Measurements from ENCODE around the gene ANKMY1. TPM values are rescaled to one million over a fixed set of nuclear protein-coding genes. Genes with fewer than 3 reads are reported as not detected.

Gene ANKMY1
- total RNA-seq, 1 donor = 11.2 TPM

- Histone ChIP-seq H3K4me1 (ENCODE audit: insufficient read depth, low read length) (peaks cover 12% of the 10 kb centered on the region), H3K27me3 (ENCODE audit: insufficient read depth, low read length) (peaks cover 7% of the 10 kb centered on the region), H4K20me1 (ENCODE audit: insufficient read depth, low read length) (peaks cover 2% of the 10 kb centered on the region), H3K4me3 (ENCODE audit: insufficient read depth, low read length) (no peak overlapping the region), H2AFZ (ENCODE audit: low read length) (no peak overlapping the region), H3K9me3 (ENCODE audit: low read depth, low read length) (peaks cover under 1% of the 10 kb centered on the region), H3K79me2 (ENCODE audit: insufficient read depth, low read length) (no peaks in the 10 kb centered on the region), H3K4me2 (ENCODE audit: insufficient read depth, low read length) (no peak overlapping the region), H3K27ac (ENCODE audit: low read depth, low read length) (no peak overlapping the region), H3K36me3 (ENCODE audit: insufficient read depth, low read length) (no peaks in the 10 kb centered on the region)
- TF ChIP-seq, protein P1, sequence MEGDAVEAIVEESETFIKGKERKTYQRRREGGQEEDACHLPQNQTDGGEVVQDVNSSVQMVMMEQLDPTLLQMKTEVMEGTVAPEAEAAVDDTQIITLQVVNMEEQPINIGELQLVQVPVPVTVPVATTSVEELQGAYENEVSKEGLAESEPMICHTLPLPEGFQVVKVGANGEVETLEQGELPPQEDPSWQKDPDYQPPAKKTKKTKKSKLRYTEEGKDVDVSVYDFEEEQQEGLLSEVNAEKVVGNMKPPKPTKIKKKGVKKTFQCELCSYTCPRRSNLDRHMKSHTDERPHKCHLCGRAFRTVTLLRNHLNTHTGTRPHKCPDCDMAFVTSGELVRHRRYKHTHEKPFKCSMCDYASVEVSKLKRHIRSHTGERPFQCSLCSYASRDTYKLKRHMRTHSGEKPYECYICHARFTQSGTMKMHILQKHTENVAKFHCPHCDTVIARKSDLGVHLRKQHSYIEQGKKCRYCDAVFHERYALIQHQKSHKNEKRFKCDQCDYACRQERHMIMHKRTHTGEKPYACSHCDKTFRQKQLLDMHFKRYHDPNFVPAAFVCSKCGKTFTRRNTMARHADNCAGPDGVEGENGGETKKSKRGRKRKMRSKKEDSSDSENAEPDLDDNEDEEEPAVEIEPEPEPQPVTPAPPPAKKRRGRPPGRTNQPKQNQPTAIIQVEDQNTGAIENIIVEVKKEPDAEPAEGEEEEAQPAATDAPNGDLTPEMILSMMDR (IDR thresholded peaks at IDR 0.05; ENCODE audit: extremely low read depth, low read depth, low read length) = no peak
- DNase-seq (ENCODE audit: insufficient read length, low spot score, missing footprints) = no peak
Observed at GRCh38 chr2:240517342-240517741, 40.4 kb downstream of the ANKMY1 start.

DNA sequence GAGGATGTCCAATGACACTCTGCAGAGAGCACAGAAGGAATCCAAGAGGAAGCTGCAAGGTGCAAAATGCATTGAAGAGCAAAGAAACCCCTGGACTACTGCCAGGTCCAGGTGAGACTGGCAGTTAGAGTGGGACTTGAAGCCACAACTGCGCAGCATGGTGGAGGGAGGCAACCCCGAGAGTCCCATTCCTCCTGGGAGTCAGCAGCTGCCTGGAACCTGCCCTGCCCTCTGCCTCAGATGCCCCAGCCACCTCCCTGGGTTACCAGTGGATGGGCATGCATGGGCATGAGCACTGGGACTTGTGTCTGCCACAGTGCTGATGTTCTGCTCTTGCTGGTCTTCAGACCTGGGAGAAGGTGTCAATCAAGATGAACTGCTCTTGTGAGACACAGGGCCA is 43.2 kb downstream of the ANKMY1 start:
- Histone ChIP-seq H3K27me3 (ENCODE audit: insufficient read depth, low read length) (no peaks in the 10 kb centered on the region), H3K4me3 (ENCODE audit: insufficient read depth, low read length) (no peak overlapping the region), H4K20me1 (ENCODE audit: insufficient read depth, low read length) (peaks cover 2% of the 10 kb centered on the region), H3K27ac (ENCODE audit: low read depth, low read length) (no peak overlapping the region), H2AFZ (ENCODE audit: low read length) (no peak overlapping the region), H3K4me1 (ENCODE audit: insufficient read depth, low read length) (peaks cover 7% of the 10 kb centered on the region), H3K4me2 (ENCODE audit: insufficient read depth, low read length) (no peak overlapping the region), H3K79me2 (ENCODE audit: insufficient read depth, low read length) (no peaks in the 10 kb centered on the region), H3K9me3 (ENCODE audit: low read depth, low read length) (no peaks in the 10 kb centered on the region), H3K36me3 (ENCODE audit: insufficient read depth, low read length) (no peaks in the 10 kb centered on the region)
- TF ChIP-seq, protein P1 (IDR thresholded peaks at IDR 0.05; ENCODE audit: extremely low read depth, low read depth, low read length) = no peak
- DNase-seq (ENCODE audit: insufficient read length, low spot score, missing footprints) = peak; percentile 5

GRCh38 chr2:240513549-240514287 is 44.1 kb downstream of the ANKMY1 start:
- no peaks in the 10 kb centered on the region for H3K9me3 ChIP-seq (ENCODE audit: low read depth, low read length)
- peak overlapping the region; percentile 35 for H2AFZ ChIP-seq (ENCODE audit: low read length)
- no peak overlapping the region for H3K4me2 ChIP-seq (ENCODE audit: insufficient read depth, low read length)
- H3K4me1 ChIP-seq (ENCODE audit: insufficient read depth, low read length) = peaks cover 5% of the 10 kb centered on the region
- TF ChIP-seq, protein P1 (IDR thresholded peaks at IDR 0.05; ENCODE audit: extremely low read depth, low read depth, low read length) = peak; percentile 91
- H3K27me3 ChIP-seq (ENCODE audit: insufficient read depth, low read length) = no peaks in the 10 kb centered on the region
- no peak overlapping the region for H3K27ac ChIP-seq (ENCODE audit: low read depth, low read length)
- peak; percentile 98 for DNase-seq (ENCODE audit: insufficient read length, low spot score, missing footprints)
- H3K36me3 ChIP-seq (ENCODE audit: insufficient read depth, low read length) = no peaks in the 10 kb centered on the region
- H3K79me2 ChIP-seq (ENCODE audit: insufficient read depth, low read length) = no peaks in the 10 kb centered on the region
- H4K20me1 ChIP-seq (ENCODE audit: insufficient read depth, low read length) = peaks cover 2% of the 10 kb centered on the region
- H3K4me3 ChIP-seq (ENCODE audit: insufficient read depth, low read length) = no peak overlapping the region

- TF ChIP-seq, protein P1 (IDR thresholded peaks at IDR 0.05; ENCODE audit: extremely low read depth, low read depth, low read length) = no peak
- Histone ChIP-seq H3K27me3 (ENCODE audit: insufficient read depth, low read length) (no peaks in the 10 kb centered on the region), H3K79me2 (ENCODE audit: insufficient read depth, low read length) (no peaks in the 10 kb centered on the region), H3K9me3 (ENCODE audit: low read depth, low read length) (no peaks in the 10 kb centered on the region), H2AFZ (ENCODE audit: low read length) (no peak overlapping the region), H3K4me2 (ENCODE audit: insufficient read depth, low read length) (no peak overlapping the region), H3K4me1 (ENCODE audit: insufficient read depth, low read length) (peaks cover 5% of the 10 kb centered on the region), H4K20me1 (ENCODE audit: insufficient read depth, low read length) (peaks cover 2% of the 10 kb centered on the region), H3K36me3 (ENCODE audit: insufficient read depth, low read length) (no peaks in the 10 kb centered on the region), H3K4me3 (ENCODE audit: insufficient read depth, low read length) (no peak overlapping the region), H3K27ac (ENCODE audit: low read depth, low read length) (no peak overlapping the region)
- DNase-seq (ENCODE audit: insufficient read length, low spot score, missing footprints) = peak; percentile 37
Observed at GRCh38 chr2:240512666-240513535, 44.9 kb downstream of the ANKMY1 start.
